GM21529 (cell line): ENCODE data around the gene ISCU.

ENCODE experiments used
- ATAC-seq: cut with Tn5 transposase; IDR thresholded peaks from one replicate; pipeline ENCODE4 v1.9.1; 2021; ENCODE audit not compliant: unreplicated experiment

Gene ISCU

GRCh38 chr12:108562348-108563135 lies at the start of gene ISCU:
TSS of gene ISCU (plus strand) at chr12:108562596. CDS start at chr12:108562623, 27 bp downstream.
- peak; percentile 54 for ATAC-seq

GRCh38 chr12:108514468-108514972 lies 47.9 kb upstream of the ISCU start:
- ATAC-seq = peak; percentile 1

GRCh38 chr12:108514973-108515814 lies 47.2 kb upstream of the ISCU start, which contains the start of gene FICD:
TSS of gene FICD (plus strand) at chr12:108515277. CDS start at chr12:108516973, 1,696 bp downstream.
- peak; percentile 81 for ATAC-seq

GRCh38 chr12:108515916-108516315 lies 46.5 kb upstream of the ISCU start:
- ATAC-seq = no peak

- ATAC-seq = no peak
Measured at GRCh38 chr12:108516511-108517275, 45.7 kb upstream of the ISCU start.

- ATAC-seq = no peak
Measured at GRCh38 chr12:108517288-108518100, 44.9 kb upstream of the ISCU start.

- ATAC-seq = no peak
Measured at GRCh38 chr12:108518101-108518715, 44.2 kb upstream of the ISCU start.

GRCh38 chr12:108518716-108519496 lies 43.5 kb upstream of the ISCU start:
- no peak for ATAC-seq

GRCh38 chr12:108519558-108519957 lies 42.8 kb upstream of the ISCU start:
- no peak for ATAC-seq

GRCh38 chr12:108523365-108523764 lies 39.0 kb upstream of the ISCU start:
- no peak for ATAC-seq

- ATAC-seq = no peak
Measured at GRCh38 chr12:108525681-108526080, 36.7 kb upstream of the ISCU start.

- ATAC-seq = no peak
Measured at GRCh38 chr12:108526482-108527165, 35.8 kb upstream of the ISCU start.

GRCh38 chr12:108527166-108527496 lies 35.3 kb upstream of the ISCU start:
- ATAC-seq = no peak

- no peak for ATAC-seq
Measured at GRCh38 chr12:108530161-108530560, 32.2 kb upstream of the ISCU start.

GRCh38 chr12:108531929-108532848 lies 30.2 kb upstream of the ISCU start:
- no peak for ATAC-seq

GRCh38 chr12:108538146-108538545 lies 24.2 kb upstream of the ISCU start:
- ATAC-seq = no peak

- ATAC-seq = no peak
Measured at GRCh38 chr12:108538616-108539195, 23.7 kb upstream of the ISCU start.
